Coronary artery (tissue), 2 donors: ENCODE measurements around the gene SEMA5A.

Source experiments
- DNase-seq: peaks from one replicate; pipeline ENCODE4 v3.0.0-alpha.2; 2017; ENCODE audit warnings: low spot score
- H3K27ac ChIP-seq, 2 donors: fragments of 200-600 bp; sonication (generic); one replicate each; pipeline ENCODE4 v1.5.1; 2016 to 2019
- H3K4me3 ChIP-seq: fragments of 200-600 bp; sonication (generic); 2 replicates; pipeline ENCODE4 v1.5.1; 2016; ENCODE audit warnings: mild to moderate bottlenecking, moderate library complexity
- CTCF ChIP-seq: fragments of 200-600 bp; sonication (generic); IDR thresholded peaks from one replicate; pipeline ENCODE4 v1.5.1; 2019; ENCODE audit warnings: antibody characterized with exemption

SEMA5A gene

GRCh38 chr5:9480499-9480898 lies 65.4 kb downstream of the SEMA5A start:
- Histone ChIP-seq H3K4me3 (no peak overlapping the region), H3K27ac (no peak overlapping the region)
- no peak for DNase-seq
- TF ChIP-seq CTCF = no peak

- Histone ChIP-seq H3K27ac (no peak overlapping the region), H3K4me3 (no peak overlapping the region)
- TF ChIP-seq CTCF = no peak
- DNase-seq = no peak
Observed at GRCh38 chr5:9479990-9480389, 65.9 kb downstream of the SEMA5A start.

GRCh38 chr5:9479361-9479760 lies 66.5 kb downstream of the SEMA5A start:
- H3K4me3 ChIP-seq = no peak overlapping the region
- H3K27ac ChIP-seq = no peak overlapping the region
- DNase-seq = no peak
- TF ChIP-seq CTCF = no peak

- no peak overlapping the region for H3K4me3 ChIP-seq
- no peak overlapping the region for H3K27ac ChIP-seq
- no peak for TF ChIP-seq CTCF
- no peak for DNase-seq
Observed at GRCh38 chr5:9477537-9477936, 68.3 kb downstream of the SEMA5A start.

- Histone ChIP-seq H3K27ac (no peak overlapping the region), H3K4me3 (no peak overlapping the region)
- no peak for DNase-seq
- no peak for TF ChIP-seq CTCF
Observed at GRCh38 chr5:9474219-9475002, 71.5 kb downstream of the SEMA5A start.

- no peak for TF ChIP-seq CTCF
- H3K27ac ChIP-seq = no peak overlapping the region
Observed at GRCh38 chr5:9473624-9474023, 72.3 kb downstream of the SEMA5A start.

GRCh38 chr5:9470410-9470809 lies 75.5 kb downstream of the SEMA5A start:
- DNase-seq = no peak
- H3K4me3 ChIP-seq = no peak overlapping the region
- TF ChIP-seq CTCF = no peak
- H3K27ac ChIP-seq = no peak overlapping the region

More at GRCh38 chr5:9473624-9474023, 72.3 kb downstream of the SEMA5A start:
- DNase-seq = no peak
- no peak overlapping the region for H3K4me3 ChIP-seq
